Chondrocyte (in vitro differentiated cells): ENCODE results near the gene AGPAT2. TPM values are rescaled to one million over a fixed set of nuclear protein-coding genes. Genes with fewer than 3 reads are reported as not detected.

Source experiments
- DNase-seq: peaks from one replicate; pipeline ENCODE4 v3.0.0; 2021; ENCODE audit warnings: mixed read lengths, low spot score
- H3K27ac Mint-ChIP-seq: one replicate; pipeline ENCODE4 v1.8.0; 2021; ENCODE audit warnings: mild to moderate bottlenecking, moderate library complexity, mixed read lengths; ENCODE audit not compliant: unreplicated experiment
- H3K27me3 Mint-ChIP-seq: 2 replicates; pipeline ENCODE4 v1.8.0; 2021; ENCODE audit warnings: low read depth, mixed read lengths
- H3K36me3 Mint-ChIP-seq: 2 replicates; pipeline ENCODE4 v1.8.0; 2021; ENCODE audit warnings: low read depth, mixed read lengths
- H3K4me1 Mint-ChIP-seq: 2 replicates; pipeline ENCODE4 v1.8.0; 2021; ENCODE audit warnings: low read depth, mild to moderate bottlenecking, mixed read lengths
- H3K4me3 Mint-ChIP-seq: one replicate; pipeline ENCODE4 v1.8.0; 2021; ENCODE audit warnings: mild to moderate bottlenecking, moderate library complexity, mixed read lengths; ENCODE audit not compliant: unreplicated experiment
- H3K9me3 Mint-ChIP-seq: 2 replicates; pipeline ENCODE4 v1.8.0; 2021; ENCODE audit warnings: low read depth, mixed read lengths
- total RNA-seq: library from RNA; stranded (reverse); gene quantifications from 3 replicates; pipeline ENCODE4 v1.2.1, GENCODE V29; 2021
- TF ChIP-seq, protein P1 (sequence below): fragments of 200-600 bp; sonication (generic); IDR thresholded peaks from 2 replicates; pipeline ENCODE4 v1.5.0; 2021; ENCODE audit warnings: antibody characterized with exemption, mild to moderate bottlenecking, moderate library complexity

Gene AGPAT2
- total RNA-seq, 1 donor from 2014 or later: 39.8 TPM

DNA sequence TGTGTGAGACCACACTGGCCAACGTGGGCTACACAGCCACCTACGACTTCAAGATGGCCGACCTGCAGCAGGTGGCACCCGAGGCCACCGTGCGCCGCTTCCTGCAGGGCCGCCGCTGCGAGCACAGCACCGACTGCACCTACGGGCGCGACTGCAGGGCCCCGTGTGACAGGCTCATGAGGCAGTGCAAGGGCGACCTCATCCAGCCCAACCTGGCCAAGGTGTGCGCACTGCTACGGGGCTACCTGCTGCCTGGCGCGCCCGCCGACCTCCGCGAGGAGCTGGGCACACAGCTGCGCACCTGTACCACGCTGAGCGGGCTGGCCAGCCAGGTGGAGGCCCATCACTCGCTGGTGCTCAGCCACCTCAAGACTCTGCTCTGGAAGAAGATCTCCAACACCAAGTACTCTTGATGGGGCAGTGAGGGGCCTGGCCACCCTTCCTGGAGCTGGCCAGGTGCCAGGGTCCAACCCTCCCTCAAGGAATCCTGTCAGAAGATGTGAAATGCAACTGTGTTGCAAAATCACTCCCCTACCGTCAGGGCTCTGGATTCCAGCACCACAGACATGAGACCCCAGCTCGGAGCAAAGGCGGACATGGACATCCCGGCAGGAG, 36.2 kb upstream of the AGPAT2 start:
- TF ChIP-seq, protein P1, sequence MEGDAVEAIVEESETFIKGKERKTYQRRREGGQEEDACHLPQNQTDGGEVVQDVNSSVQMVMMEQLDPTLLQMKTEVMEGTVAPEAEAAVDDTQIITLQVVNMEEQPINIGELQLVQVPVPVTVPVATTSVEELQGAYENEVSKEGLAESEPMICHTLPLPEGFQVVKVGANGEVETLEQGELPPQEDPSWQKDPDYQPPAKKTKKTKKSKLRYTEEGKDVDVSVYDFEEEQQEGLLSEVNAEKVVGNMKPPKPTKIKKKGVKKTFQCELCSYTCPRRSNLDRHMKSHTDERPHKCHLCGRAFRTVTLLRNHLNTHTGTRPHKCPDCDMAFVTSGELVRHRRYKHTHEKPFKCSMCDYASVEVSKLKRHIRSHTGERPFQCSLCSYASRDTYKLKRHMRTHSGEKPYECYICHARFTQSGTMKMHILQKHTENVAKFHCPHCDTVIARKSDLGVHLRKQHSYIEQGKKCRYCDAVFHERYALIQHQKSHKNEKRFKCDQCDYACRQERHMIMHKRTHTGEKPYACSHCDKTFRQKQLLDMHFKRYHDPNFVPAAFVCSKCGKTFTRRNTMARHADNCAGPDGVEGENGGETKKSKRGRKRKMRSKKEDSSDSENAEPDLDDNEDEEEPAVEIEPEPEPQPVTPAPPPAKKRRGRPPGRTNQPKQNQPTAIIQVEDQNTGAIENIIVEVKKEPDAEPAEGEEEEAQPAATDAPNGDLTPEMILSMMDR: no peak
- H3K36me3 Mint-ChIP-seq: peaks cover 21% of the 10 kb centered on the region
- no peaks in the 10 kb centered on the region for H3K9me3 Mint-ChIP-seq
- H3K27ac Mint-ChIP-seq: peak overlapping the region; percentile 22
- no peaks in the 10 kb centered on the region for H3K27me3 Mint-ChIP-seq
- no peak overlapping the region for H3K4me3 Mint-ChIP-seq
- peak; percentile 92 for DNase-seq
- peaks cover 40% of the 10 kb centered on the region for H3K4me1 Mint-ChIP-seq

DNA sequence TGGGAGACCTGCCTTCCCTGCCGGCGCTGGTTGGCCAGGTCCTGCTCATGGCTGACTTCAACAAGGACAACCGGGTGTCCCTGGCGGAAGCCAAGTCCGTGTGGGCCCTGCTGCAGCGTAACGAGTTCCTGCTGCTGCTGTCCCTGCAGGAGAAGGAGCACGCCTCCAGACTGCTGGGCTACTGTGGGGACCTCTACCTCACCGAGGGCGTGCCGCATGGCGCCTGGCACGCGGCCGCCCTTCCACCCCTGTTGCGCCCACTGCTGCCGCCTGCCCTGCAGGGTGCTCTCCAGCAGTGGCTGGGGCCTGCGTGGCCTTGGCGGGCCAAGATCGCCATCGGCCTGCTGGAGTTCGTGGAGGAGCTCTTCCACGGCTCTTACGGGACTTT, 35.7 kb upstream of the AGPAT2 start:
- TF ChIP-seq, protein P1: no peak
- Mint-ChIP-seq H3K27me3 (no peaks in the 10 kb centered on the region), H3K4me3 (no peak overlapping the region), H3K4me1 (peaks cover 40% of the 10 kb centered on the region), H3K36me3 (peaks cover 21% of the 10 kb centered on the region), H3K9me3 (no peaks in the 10 kb centered on the region), H3K27ac (no peak overlapping the region)
- peak; percentile 89 for DNase-seq

DNA sequence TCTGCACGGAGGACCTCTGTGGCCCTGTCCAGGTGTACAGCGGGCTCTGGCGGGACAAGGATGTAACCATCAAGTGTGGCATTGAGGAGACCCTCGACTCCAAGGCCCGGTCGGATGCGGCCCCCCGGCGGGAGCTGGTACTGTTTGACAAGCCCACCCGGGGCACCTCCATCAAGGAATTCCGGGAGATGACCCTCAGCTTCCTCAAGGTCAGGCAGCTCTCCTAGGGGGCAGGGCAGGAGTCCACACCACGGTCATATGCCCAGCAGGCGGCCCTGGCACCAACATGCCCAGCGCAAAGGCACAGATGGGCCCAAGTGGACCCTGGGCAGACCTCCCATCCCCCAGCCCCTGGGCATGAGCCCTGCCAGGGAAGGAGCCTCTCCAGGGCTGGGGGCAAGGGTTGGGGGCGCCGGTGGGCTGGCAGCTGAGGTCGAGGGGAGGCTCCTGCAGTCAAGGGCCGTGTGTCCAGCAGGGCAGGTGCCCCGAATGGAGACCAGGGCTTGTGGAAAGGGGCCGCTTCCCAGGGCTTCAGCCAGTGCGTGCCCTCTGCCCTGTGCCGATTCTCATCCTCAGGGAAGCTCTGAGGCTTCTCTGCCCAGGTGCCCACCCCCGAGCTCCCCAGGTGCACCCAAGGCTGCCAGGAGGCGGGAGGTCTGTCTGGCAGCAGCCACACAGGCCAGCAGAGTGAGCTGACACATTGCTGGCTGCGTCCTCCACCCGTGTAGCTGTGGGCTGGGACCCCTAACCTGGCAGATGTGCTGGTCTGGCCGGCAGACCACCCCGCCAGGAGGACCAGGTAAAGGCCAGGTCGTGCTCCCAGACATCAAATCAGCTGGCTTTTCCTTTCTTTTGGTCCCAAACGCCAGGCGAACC, 35.1 kb upstream of the AGPAT2 start:
- no peak overlapping the region for H3K27ac Mint-ChIP-seq
- no peaks in the 10 kb centered on the region for H3K9me3 Mint-ChIP-seq
- peak; percentile 94 for DNase-seq
- no peaks in the 10 kb centered on the region for H3K27me3 Mint-ChIP-seq
- peaks cover 38% of the 10 kb centered on the region for H3K4me1 Mint-ChIP-seq
- H3K36me3 Mint-ChIP-seq: peaks cover 21% of the 10 kb centered on the region
- no peak overlapping the region for H3K4me3 Mint-ChIP-seq
- TF ChIP-seq, protein P1: no peak

DNA sequence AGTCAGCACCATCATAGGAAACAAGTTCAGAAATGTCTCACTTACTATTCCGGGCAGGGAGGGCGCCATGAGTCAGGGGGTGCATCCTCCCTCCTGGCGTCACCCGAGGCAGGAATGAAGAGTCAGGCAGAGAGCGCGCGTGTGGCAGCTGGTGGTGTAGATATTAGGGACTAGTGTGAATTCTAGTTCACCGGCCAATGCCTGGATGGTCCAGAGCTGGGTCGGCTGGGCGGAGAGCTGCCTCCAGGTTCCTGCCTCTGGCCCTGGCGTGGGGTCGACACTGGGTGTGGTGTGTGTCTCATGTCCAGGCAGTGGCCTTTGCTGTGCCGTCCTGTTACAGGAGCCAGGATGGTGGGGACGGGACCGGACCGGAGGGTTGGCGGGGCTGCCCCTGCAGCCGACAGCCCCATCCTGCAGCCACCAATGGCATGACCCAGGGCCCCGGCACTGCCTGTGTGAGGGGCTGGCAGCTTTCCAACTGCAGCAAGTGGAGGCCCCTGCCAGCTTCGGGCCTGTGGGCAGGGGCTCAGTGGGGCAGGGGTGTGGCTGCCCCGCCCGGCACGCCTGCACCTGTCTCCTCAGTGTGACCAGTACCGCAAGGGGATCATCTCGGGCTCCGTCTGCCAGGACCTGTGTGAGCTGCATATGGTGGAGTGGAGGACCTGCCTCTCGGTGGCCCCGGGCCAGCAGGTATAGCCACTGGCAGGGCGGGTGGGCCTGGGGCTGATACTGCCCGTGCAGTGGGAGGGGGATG, 34.3 kb upstream of the AGPAT2 start:
- Mint-ChIP-seq H3K27me3 (no peaks in the 10 kb centered on the region), H3K4me1 (peaks cover 30% of the 10 kb centered on the region), H3K9me3 (no peaks in the 10 kb centered on the region), H3K4me3 (no peak overlapping the region), H3K36me3 (peaks cover 17% of the 10 kb centered on the region), H3K27ac (peak overlapping the region; percentile 49)
- DNase-seq: peak; percentile 92
- TF ChIP-seq, protein P1: no peak

- Mint-ChIP-seq H3K4me1 (peaks cover 24% of the 10 kb centered on the region), H3K27me3 (no peaks in the 10 kb centered on the region), H3K27ac (no peak overlapping the region), H3K9me3 (no peaks in the 10 kb centered on the region), H3K4me3 (no peak overlapping the region), H3K36me3 (peaks cover 13% of the 10 kb centered on the region)
- DNase-seq: no peak
- TF ChIP-seq, protein P1: no peak
Observed at GRCh38 chr9:136720898-136721338, 33.7 kb upstream of the AGPAT2 start.
